OCI-LY3 (cell line): ENCODE measurements around the gene MYO16.

Experiments
- EZH2phosphoT487 ChIP-seq: fragments of 200-600 bp; shearing (Covaris generic); IDR thresholded peaks from 2 replicates; pipeline ENCODE4 v1.6.1; 2018; ENCODE audit warnings: antibody characterized with exemption, mixed run types, low read depth
- TF ChIP-seq, protein P1 (sequence below): fragments of 200-600, 300-600 bp; sonication (generic); IDR thresholded peaks from 2 replicates; pipeline ENCODE4 v1.5.1; 2014; ENCODE audit warnings: antibody characterized with exemption, low read length, low read depth

- TF ChIP-seq, protein P1, sequence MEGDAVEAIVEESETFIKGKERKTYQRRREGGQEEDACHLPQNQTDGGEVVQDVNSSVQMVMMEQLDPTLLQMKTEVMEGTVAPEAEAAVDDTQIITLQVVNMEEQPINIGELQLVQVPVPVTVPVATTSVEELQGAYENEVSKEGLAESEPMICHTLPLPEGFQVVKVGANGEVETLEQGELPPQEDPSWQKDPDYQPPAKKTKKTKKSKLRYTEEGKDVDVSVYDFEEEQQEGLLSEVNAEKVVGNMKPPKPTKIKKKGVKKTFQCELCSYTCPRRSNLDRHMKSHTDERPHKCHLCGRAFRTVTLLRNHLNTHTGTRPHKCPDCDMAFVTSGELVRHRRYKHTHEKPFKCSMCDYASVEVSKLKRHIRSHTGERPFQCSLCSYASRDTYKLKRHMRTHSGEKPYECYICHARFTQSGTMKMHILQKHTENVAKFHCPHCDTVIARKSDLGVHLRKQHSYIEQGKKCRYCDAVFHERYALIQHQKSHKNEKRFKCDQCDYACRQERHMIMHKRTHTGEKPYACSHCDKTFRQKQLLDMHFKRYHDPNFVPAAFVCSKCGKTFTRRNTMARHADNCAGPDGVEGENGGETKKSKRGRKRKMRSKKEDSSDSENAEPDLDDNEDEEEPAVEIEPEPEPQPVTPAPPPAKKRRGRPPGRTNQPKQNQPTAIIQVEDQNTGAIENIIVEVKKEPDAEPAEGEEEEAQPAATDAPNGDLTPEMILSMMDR, result peak; percentile 71
- no peak for TF ChIP-seq EZH2phosphoT487
These were observed 285.8 kb downstream of the MYO16 start for GRCh38 chr13:108915095-108915633.
